ENCODE results near the gene KRTAP24-1.

DNA sequence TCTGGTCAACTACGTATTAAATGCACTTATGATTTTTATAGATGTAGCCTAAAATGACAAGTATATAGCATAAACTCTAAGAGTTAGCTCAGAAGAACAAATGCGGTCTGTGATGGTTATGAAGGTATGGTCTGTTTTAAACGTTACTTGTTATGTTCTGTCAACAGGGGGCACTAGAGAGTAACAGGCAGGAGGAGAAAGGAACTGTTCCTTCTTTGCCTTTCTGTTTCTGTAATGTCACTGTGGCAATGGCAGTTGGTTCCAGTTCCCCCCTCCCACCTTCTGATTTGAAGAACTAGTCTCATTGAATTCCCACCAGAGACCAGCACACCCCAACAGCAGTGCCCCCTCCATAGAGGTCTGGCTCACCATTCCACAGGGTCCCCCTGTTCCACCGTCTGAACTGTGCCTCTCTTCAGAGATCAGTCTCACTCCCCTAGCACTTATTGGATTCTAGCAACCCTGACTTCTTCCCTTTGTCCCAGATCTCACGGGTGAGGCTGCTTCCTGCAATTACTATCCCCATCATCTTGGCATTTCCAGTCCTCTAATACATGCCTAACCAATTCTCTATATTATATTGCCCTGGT, 14.0 kb downstream of the KRTAP24-1 start:
- TF ChIP-seq, protein P1, sequence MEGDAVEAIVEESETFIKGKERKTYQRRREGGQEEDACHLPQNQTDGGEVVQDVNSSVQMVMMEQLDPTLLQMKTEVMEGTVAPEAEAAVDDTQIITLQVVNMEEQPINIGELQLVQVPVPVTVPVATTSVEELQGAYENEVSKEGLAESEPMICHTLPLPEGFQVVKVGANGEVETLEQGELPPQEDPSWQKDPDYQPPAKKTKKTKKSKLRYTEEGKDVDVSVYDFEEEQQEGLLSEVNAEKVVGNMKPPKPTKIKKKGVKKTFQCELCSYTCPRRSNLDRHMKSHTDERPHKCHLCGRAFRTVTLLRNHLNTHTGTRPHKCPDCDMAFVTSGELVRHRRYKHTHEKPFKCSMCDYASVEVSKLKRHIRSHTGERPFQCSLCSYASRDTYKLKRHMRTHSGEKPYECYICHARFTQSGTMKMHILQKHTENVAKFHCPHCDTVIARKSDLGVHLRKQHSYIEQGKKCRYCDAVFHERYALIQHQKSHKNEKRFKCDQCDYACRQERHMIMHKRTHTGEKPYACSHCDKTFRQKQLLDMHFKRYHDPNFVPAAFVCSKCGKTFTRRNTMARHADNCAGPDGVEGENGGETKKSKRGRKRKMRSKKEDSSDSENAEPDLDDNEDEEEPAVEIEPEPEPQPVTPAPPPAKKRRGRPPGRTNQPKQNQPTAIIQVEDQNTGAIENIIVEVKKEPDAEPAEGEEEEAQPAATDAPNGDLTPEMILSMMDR (conservative IDR thresholded peaks at IDR 0.05; ENCODE audit: low read depth, low read length) = no peak
- TF ChIP-seq FOS (IDR thresholded peaks at IDR 0.05; ENCODE audit: low read depth, low read length) = no peak
- TF ChIP-seq, protein P2, sequence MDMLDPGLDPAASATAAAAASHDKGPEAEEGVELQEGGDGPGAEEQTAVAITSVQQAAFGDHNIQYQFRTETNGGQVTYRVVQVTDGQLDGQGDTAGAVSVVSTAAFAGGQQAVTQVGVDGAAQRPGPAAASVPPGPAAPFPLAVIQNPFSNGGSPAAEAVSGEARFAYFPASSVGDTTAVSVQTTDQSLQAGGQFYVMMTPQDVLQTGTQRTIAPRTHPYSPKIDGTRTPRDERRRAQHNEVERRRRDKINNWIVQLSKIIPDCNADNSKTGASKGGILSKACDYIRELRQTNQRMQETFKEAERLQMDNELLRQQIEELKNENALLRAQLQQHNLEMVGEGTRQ (IDR thresholded peaks at IDR 0.05; ENCODE audit: low read depth, low read length) = no peak
- no peak for TF ChIP-seq RFX5 (IDR thresholded peaks at IDR 0.05; ENCODE audit: low read depth, low read length)
- no peak for TF ChIP-seq POLR2A (IDR thresholded peaks at IDR 0.05; ENCODE audit: low read depth, low read length)
- TF ChIP-seq CEBPB (IDR thresholded peaks at IDR 0.05; ENCODE audit: low read depth, low read length) = no peak
- no peak for TF ChIP-seq RCOR1 (IDR thresholded peaks at IDR 0.05; ENCODE audit: insufficient replicate concordance, low read length)
- TF ChIP-seq MXI1 (IDR thresholded peaks at IDR 0.05; ENCODE audit: borderline replicate concordance, low read depth, low read length) = no peak
- no peak for TF ChIP-seq BHLHE40 (IDR thresholded peaks at IDR 0.05; ENCODE audit: low read depth, low read length)
- TF ChIP-seq MAZ (IDR thresholded peaks at IDR 0.05; ENCODE audit: borderline replicate concordance, low read depth, low read length) = no peak
- TF ChIP-seq NFE2L2 (IDR thresholded peaks at IDR 0.05; ENCODE audit: low read depth, low read length) = no peak
- no peak for TF ChIP-seq RAD21 (IDR thresholded peaks at IDR 0.05; ENCODE audit: low read length)
